ENCODE results near the gene LRRC25.

The LRRC25 gene

DNA sequence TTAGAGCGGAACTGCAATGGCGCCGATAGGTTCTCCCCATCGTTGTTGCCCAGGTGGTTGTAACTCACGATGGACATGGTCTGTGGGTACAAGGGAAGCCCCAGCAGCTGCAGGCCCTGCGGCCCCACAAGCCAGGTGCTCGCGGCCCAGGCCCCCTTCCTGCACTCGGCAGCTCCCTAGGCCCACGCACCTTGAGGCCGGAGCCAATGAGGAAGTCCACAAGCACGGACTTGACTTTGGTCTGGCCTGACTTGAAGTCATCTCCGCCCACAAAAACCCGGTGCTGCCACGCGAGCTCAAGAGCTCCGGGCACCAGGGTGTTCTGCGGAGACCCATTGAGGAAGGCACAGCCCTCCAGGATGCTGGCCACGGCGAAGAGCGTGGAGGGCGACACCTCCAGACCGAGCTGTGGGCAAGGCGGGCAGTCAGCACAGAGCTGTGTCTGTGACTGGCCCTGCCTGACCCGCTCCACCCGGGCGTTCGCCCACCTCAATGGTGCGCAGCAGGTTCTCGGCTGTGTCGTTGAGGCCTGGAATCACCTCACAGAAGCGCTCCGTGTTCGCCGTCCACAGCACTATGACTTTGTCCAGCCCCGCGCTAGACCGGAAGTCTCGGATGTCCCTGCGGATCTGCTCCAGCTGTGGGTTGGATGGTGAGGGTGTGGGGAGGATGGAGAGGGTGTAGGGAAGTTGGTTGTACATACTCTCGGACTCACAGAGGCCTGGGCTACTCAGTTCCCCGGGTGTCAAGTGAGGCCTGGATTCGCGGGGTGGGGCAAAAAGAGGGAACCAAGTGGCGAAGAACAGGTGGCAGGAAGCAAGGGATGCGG, 38.6 kb upstream of the LRRC25 start:
- DNase-seq (ENCODE audit: low read depth in 2 of 2): no peak

DNA sequence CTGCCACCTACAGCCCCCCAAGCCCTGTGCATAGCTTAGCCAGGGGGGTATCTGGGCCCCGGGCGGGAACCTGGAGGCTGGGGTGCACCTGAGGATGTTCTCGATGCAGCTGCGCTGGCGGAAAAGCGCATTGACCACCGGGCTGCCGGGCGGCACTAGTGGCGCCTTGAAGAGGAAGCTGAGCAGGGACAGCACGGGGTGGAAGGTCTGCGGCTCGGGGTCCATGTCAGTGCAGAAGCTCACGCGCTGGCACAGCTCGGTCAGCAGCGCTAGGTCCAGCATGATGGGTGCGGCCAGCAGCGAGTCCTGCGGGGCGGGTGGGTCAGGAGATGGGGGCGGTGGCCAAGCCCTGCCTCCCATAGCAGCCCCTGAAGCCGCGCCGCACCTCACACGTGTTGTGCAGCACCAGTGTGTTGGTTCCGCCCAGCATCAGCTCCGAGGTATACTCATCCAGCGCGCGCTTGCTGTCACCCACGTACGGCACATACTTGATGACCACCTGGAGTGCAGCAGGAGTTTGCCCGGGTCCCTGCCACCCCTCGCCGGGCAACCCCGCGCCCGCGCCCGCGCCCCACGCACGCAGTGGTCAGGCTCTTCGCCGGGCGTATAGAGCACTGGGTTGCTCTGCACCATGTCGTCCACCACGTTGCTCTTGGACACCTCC, 37.9 kb upstream of the LRRC25 start:
- no peak for DNase-seq (ENCODE audit: low read depth in 2 of 2)

DNA sequence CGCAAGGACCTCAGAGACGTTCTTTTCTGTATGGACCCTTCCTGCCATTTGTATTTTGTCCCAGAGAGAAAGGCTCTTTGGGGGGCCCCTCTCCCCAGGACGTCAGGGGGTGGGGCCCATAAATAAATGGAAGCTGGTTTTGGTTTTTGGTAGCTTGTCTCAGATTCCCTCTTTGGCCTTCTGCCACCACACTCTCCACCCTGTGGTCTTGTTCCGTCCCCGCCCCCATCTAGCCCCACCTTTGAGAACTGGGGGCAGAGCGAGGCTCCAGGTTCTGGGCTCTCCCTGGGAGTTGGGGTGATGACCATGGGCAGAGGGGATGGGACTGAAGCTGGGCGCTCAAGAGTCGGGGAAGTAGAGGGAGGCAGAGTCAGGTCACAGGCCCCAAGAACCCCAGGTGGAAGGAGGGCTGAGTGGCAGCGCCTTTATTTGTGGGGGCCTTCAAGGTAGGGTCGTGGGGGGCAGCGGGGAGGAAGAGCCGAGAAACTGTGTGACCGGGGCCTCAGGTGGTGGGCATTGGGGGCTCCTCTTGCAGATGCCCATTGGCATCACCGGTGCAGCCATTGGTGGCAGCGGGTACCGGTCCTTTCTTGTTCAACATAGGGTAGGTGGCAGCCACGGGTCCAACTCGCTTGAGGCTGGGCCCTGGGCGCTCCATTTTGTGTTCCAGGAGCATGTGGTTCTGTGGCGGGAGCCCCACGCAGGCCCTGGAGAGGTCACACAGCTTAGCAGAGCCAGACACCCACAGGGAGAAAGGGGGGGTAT, 37.2 kb upstream of the LRRC25 start:
- no peak for DNase-seq (ENCODE audit: low read depth in 2 of 2)

DNA sequence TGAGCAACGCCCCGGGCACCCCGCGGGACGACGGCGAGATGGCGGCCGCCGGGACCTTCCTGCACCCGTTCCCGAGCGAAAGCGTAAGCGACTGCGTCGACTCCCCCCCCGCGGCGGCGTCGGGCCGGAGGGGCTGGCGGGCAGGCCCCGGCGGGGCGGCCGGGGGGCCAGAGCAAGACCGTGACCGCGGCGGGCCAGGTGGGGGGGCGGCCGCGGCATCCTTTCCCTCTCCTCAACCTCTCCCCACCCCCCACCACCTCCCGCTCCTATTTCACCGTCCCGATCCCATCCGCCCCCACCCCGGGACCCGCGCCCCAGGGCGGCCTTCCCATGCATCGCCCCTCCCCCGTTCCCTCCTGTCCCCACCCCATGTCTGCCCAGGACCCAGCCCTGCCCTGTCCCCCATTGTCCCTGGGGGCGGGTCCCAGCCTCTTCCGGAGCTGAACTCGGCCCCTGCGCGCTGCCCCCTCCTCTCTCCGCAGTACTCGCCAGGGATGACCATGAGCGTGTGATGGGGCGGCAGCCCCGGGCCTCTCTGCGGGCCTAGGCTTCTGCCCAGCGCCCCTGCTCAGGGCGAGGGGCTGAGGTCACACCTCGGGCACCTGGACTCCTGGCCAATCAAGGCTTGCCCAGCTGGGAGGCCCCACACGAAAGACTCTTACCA, 36.4 kb upstream of the LRRC25 start:
- DNase-seq (ENCODE audit: low read depth in 2 of 2): no peak

DNA sequence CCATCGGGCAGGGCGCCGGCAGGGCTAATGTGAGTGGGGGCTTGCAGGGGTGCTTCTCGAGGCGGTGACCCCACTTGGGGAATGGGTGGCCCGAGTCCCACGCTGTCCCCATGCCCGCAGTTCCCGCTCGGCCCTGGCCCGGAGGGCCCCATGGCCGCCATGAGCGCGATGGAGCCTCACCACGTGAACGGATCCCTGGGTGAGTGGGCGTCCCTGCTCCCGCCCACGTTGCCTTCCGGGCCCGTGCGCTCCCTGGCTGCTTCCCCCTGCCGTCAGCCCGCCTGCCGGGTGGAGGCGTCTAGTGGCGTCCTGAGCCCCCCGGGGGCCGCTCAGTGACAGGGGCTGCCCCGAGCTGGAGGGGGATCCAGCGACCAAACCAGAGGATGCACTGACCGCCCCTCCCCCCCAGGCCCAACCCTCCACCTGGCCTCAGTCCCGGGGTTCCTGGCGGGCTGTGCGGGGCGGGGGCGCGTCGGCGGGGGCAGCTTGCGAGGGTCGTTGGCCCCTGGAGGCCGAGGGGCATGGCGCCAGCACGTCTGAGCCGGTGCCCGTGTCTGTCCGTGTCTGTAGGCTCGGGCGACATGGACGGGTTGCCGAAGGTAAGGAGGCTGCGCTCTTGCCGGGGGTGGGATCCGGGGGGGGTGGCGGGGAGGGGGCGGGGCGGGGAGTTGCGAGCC, 35.7 kb upstream of the LRRC25 start:
- no peak for DNase-seq (ENCODE audit: low read depth in 2 of 2)

DNA sequence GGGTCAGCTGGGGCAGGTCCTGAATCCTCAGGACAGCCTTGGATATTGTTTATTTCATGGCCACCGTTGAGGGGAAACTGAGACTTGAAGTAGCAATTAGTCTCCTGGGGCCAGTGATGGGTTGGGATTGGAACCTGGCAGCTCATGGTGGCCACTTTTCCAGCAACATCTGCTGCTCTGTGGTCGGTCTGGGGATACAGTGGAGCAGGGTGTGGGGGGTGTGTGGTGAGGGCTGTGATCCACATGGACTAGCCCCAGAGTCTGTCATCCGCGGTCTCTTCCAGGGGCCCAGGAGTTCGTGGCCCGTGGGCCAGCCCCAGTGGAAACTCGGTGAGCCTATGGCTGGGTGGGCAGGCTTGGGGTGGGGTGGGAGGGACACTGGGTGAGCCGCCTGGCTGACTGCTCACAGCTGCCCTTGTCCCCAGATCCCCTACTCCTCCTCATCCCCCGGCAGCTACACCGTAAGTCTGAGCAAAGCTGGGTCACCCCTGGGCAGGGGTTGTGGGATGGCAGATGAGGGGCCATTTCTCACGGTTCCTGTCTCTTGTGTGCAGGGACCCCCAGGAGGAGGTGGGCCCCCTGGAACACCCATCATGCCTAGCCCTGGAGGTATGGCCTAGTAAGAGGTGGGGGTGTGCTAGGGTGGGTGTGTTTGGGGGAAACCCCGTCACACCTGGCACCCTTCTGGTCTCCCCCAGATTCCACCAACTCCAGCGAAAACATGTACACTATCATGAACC, 35.0 kb upstream of the LRRC25 start:
- no peak for DNase-seq (ENCODE audit: low read depth in 2 of 2)

DNA sequence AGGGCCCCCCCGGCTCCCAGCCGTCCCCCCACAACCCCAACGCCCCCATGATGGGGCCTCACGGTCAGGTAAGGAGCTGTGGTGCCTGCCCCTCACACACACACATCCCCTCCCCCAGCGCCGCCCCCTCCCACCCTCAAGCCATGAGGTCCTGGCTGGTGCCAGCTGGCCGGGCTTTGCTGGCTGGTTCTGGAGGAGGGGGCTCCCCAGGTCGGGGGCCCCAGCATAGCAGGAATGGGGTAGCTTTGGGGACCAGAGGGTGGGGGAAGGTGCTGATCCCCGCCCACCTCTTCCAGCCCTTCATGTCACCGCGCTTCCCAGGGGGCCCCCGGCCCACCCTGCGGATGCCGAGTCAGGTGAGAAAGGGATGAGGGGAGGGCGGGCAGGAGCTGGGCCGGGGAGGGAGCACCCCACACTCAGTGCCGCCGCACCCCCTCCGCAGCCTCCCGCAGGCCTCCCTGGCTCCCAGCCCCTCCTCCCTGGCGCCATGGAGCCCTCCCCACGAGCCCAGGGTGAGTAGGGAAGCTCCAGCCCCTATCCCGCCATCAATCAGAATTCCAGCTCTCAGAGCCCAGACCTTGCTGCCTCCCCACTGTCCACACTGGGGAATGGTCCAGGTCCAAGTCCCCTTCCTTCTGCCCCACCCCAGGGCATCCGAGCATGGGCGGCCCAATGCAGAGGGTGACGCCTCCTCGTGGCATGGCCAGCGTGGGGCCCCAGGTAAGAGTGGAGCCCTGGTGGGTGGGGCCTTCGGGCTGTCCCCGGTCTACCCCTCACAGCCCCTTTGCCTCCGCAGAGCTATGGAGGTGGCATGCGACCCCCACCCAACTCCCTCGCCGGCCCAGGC, 34.2 kb upstream of the LRRC25 start:
- DNase-seq (ENCODE audit: low read depth in 2 of 2): no peak

DNA sequence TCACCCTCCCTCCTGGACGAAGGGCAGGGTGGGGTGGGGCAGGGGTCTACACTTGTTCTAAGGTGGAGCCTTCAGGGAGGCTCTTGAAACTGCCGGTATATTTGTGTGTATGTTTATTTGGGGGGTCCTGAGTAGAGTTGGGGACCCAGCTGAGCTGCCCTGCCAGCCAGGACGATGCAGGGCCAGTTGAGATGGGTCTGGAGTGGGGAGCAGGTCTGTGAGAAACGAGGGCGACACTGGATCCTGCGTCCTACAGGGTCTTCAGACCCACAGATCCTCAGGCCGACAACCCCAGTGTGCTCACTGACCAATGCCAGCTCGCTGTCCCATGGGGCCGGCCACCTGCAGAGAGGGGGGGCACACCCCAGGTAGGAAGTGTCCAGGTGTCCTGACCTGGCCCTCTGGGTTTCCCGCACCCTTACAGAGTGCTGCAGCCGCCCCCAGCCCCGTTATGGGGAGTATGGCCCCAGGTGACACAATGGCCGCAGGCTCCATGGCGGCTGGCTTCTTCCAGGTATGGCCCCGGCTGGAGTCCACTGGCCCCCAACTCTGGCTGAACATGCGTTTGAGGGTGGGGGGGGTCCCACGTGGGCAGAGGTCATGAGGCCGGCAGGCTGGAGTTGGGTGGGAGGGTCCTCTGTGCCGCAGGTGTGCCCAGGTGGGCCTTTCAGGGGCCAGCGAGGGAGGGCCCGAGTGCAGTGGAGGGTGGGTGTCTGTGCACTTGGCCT, 33.2 kb upstream of the LRRC25 start:
- no peak for DNase-seq (ENCODE audit: low read depth in 2 of 2)

DNA sequence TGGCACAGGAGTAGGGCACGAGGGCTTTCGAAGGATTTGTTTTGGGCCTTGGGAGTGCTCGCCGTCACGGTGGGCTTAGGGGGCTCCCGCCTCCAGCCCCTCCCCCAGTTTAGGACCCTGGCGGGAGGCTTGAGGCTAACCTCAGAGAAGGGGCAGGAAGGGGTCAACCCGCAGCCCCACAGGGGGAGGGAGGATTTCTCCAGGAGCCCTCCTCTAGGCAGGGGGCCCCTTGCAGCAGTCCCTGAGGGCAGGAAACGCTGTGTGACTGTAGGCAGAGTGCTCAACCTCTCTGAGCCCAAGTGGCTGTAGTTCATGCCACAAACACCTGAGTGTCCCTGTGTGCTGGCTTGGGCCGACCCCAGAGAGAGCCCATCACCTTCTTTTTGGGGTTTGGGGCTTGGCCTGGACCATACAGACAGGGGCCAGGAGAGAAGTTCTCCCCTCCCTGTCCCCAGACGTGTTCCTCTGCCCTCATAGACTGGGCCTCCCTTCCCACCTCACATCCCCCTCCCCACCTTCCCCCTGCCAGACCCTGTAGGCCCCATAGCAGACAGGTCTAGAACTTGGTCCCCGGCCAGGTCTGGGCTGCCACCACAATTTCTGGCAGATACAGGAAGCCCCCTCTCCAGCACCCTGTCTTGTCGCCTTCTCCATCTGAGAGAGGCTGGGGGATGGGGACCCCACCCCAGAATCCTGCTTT, 32.4 kb upstream of the LRRC25 start:
- no peak for DNase-seq (ENCODE audit: low read depth in 2 of 2)

DNA sequence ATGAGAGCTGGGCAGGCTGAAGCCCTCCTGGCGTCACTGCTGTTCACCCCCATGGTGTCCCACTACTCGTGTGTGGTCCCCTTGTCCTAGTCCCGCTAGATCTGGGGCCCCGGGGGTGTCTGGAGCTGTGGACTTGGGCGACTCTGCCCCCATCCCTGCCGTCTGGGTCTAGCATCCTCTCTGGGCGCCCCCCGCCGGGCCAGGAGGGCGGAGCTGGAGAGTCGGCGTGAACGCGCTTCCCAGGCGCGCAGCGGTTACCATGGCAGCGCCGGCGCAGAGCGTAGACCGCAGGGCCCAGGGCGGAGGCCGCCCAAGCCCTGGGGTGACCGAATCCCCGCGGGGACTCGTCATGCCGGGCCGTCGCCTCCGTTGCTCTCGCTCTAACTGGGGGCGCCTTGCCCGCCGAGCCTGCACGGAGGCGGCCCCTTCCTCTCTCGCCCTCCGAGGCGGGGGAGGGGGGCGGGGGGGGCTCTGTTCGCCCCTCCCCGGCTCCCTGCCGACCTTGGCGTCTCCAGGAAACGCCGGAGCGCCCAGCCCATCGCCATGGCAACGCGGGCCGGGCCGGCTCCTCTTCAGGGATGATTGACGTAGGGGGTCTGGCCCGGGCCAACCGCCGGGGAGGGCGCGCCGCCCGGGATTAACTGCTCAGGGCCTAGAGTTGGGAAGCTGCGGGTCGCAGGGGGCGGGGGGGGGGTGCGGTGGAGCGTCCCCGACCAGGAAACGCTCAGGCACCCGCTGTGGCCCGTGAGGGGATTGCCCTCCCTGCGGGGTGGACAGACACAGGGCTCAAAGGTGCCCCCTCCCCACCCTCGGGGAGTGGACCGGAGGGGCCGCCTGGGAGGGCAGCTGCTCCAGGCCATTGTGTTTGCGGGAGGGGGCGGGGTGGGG, 31.6 kb upstream of the LRRC25 start:
- peak in 1 of 2 experiments; percentile 70 for DNase-seq (ENCODE audit: low read depth in 2 of 2)

DNA sequence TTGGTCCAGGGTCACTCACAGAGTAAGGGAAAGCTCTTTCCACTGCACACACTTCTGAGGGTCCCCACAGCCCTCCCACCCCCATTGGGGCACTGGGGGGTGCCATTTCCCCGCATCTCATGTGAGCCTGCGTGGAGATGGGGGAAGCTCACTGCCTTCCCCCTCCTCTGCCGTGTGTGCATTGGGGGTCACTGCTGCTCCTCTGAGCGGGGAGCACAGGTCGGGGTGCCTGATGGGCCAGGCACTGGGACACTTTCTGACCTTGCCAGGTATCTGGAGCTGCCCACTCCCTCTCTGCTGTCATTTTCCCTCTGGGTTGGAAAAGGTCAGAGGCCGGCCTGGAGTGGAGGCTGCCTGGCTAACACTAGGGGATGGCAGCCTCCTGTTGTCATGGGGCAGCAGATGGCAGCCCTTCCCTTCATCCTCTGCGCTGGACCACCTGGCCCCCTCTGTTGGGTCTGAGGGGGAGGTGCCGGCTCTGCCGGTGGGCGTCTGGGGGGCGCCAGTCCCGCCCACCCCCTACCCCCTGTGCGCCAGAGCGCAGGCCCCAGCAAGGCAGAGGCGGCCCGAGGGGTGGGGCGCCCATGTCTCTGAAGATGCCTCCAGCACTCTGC, 30.9 kb upstream of the LRRC25 start:
- no peak for DNase-seq (ENCODE audit: low read depth in 2 of 2)

DNA sequence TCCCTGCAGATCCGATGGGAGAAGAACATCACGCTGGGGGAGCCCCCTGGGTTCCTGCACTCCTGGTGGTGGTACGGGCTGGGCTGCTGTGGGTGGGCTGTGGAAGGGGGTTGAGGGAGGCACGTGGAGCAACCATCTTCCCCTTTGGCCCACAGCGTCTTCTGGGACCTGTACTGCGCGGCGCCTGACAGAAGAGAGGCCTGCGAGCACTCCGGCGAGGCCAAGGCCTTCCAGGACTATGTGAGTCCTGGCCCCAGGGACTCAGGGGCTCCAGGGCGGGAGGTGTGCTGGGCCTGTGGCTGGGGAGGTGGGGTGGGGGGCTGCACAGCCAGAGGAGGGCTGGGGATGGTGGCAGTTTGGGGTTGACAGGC, 30.3 kb upstream of the LRRC25 start:
- no peak for DNase-seq (ENCODE audit: low read depth in 2 of 2)

DNA sequence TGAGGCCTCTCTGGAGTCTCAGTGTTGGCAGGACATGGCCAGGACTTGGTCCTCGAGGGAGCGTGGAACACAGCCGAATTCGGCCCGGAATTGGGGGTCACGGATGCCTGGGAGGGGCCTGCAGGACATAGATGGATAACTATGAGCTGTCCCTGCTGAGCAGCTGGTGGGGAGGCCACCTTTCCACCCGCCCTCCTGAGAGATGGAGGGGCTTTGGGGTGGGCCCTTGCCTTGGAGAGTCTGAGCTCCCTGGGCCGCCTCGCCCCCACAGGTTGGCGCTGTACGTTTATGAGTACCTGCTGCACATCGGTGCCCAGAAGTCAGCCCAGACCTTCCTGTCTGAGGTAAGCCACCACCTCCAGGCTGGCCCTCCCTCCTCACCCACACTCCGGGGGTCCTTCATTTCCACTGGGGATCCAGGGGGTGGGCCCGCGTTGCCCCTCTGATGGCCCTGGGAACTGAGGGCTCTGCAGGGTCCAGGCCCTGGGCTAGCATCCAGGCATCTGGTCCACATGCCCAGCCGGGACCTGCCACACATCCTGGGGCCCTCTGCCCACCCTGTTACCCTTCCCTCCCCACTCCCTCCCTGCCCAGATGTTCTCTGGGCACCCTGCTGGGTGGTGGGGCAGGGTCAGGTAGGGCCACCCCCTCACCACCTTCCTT, 29.8 kb upstream of the LRRC25 start:
- DNase-seq (ENCODE audit: low read depth in 2 of 2): no peak

DNA sequence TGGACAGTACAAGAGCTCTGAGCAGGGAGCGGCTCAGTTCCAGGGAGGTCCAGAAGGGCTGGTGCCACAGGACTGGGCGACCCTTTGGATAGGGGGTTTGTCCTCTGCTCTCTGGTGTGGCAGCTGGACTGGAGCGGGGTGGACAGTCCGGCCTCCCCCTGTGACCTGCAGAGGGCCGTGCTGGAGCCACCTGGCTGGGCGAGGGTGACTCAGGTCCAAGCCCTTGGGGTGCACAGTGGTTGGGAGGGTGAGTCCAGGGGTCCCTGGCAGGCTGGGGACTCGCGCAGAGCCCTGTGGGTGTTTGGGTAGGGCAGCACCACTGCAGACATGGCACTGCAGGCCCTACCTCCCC, 29.0 kb upstream of the LRRC25 start:
- no peak for DNase-seq (ENCODE audit: low read depth in 2 of 2)

DNA sequence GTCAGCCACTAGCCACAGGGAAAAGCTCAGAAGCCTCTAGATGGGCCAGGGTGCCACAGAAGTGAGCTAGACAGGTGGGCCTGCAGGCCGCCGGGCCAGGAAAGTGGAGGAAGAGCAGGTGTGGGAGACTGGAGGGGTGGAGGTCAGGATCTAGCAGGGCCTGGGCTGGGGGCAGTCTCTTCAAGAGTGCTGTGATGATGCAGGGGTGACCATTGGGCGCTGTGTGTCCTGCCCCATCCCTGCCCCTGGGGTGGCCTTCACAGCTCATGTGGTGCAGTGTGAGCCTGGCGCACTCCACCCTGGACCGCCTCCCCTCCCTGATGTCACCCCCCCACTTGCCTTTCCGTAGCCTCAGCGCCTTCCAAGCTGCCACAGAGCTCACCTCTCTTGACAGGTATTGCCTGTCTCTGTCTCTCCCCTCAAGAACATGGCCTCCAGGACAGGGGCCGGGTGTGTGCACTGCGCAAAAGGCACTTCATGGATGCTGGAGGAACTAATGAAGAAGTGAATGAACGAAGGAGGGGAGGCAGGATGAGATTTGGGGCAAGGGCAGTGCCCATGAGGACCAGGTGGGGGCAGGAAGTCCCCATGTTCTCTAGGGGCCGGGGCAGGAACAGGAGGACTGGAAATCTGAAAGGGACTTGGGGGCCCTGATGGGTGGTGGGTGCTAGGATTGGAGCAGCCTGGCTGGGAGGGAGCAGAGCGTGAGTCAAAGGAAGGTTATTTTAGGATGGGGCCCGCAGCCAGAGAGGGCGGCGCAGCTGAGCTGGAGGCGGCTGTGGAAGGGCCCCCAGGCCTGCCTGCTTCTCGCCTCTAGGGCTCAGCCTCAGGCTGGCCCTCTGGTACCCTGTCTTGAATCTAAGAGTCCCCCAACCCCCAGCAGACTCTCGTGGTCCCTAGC, 28.3 kb upstream of the LRRC25 start:
- DNase-seq (ENCODE audit: low read depth in 2 of 2): no peak

Measured in fibroblast of skin of left quadriceps (primary cell).